Activated CD8-positive, alpha-beta memory T cell treated with anti-CD3 and anti-CD28 coated beads, Interleukin-2, amount 50 U/mL, for 1 hour (primary cell): ENCODE measurements around the gene FADS1.

Experiments
- DNase-seq: peaks from one replicate; pipeline ENCODE4 v3.0.0-alpha.2; 2020; ENCODE audit errors: extremely low read depth

The FADS1 gene

GRCh38 chr11:61778357-61778886 is 38.4 kb downstream of the FADS1 start:
- no peak for DNase-seq

GRCh38 chr11:61777234-61778090 is 39.3 kb downstream of the FADS1 start:
- no peak for DNase-seq

GRCh38 chr11:61776561-61777075 is 40.2 kb downstream of the FADS1 start:
- no peak for DNase-seq

- DNase-seq: no peak
Observed at GRCh38 chr11:61775606-61776554, 40.9 kb downstream of the FADS1 start.

DNA sequence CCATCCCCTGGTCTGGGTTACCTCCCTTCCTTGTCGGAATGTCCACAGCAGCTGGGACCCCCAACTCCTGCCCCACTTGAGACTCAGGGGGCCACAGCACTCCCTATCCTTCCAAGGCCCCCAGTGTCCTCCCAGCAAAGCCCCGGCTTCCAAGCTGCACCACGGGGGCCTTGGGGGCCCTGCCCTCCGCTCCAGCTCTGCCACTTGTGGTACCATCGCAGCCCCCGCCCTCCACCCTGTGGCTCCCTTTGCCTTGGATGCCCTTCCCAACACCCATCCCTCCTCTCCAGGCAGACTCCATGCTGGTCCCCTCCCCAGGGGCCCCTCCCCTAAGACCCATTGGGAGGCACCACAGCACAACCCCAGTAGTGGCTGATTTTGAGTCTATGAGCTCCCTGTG is 41.7 kb downstream of the FADS1 start:
- DNase-seq: no peak

DNA sequence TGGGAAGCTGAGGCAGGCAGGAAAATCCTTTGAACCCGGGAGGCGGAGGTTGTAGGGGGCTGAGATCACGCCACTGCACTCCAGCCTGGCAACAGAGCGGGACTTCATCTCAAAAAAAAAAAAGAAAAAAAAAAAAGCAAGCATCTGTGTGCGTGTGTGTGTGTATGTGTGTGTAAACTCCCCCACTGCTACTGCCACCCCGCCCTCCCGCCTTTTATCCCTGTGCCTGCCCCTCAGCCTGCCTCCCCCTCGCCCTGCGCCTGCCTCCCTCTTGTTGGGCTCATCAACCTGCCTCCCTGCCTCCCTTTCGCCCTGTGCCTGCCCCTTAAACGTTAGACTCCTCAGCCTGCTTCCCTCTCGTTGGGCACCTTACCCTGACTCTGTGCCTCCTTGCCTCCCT is 42.4 kb downstream of the FADS1 start:
- DNase-seq: no peak

GRCh38 chr11:61773809-61774208 is 43.0 kb downstream of the FADS1 start:
- no peak for DNase-seq

- DNase-seq: no peak
Observed at GRCh38 chr11:61773356-61773755, 43.4 kb downstream of the FADS1 start.

DNA sequence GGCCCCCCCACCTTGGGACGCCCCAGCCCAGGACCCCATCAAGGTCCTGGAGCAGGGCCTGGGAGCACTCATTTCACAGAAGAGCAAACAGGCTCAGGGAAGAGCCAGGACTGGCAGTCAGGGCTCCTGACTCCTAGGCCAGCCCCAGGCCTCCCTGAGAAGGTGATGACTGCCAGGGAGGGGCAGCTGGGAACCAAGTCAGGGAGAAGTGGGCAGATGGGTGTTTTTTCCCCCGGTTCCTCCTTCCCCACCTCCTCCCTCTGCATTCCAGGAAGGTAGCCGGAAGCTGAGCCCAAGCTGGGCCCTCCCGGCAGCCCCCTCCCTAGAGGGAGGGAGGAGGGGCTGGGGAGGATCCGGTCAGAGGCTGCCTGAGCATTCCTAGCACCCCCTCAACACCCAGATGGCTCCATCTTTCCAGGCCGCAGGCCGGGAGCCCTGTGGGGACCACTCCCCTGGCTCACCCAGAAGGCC is 44.8 kb downstream of the FADS1 start:
- DNase-seq: no peak

GRCh38 chr11:61771195-61771894 is 45.5 kb downstream of the FADS1 start:
- no peak for DNase-seq

DNA sequence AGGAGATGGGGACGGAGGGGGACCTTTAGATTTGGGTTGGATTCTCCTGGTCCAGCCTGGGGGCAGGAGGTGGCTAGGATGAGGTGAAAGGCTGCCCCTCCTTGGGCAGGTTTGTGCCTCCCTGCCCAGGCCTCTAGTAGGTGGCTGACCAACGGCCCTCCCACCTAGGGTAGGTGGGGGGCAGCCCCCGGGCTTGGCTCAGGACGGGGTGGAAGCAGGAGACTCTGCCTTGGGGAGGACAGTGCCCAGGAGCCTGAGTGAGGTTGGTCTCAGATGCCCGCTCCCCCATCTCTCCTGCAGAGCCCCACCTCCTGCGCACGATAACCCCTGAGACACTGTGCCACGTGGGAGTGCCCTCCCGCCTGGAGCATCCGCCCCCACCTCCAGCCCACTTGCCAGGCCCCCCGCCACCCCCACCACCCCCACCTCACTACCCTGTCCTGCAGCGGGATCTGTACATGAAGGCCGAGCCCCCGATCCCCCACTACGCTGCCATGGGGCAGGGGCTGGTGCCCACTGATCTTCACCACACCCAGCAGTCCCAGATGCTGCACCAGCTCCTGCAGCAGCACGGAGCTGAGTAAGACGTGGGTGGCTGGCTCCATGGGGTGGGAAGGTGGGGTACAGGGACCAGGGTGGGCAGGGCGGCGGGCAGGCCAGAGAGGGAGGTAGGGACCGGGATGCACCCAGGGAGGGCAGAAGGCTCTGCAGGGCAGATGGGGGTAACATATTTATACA is 46.7 kb downstream of the FADS1 start:
- no peak for DNase-seq

GRCh38 chr11:61769169-61769920 is 47.5 kb downstream of the FADS1 start:
- no peak for DNase-seq

- DNase-seq: no peak
Observed at GRCh38 chr11:61768376-61769076, 48.3 kb downstream of the FADS1 start.

DNA sequence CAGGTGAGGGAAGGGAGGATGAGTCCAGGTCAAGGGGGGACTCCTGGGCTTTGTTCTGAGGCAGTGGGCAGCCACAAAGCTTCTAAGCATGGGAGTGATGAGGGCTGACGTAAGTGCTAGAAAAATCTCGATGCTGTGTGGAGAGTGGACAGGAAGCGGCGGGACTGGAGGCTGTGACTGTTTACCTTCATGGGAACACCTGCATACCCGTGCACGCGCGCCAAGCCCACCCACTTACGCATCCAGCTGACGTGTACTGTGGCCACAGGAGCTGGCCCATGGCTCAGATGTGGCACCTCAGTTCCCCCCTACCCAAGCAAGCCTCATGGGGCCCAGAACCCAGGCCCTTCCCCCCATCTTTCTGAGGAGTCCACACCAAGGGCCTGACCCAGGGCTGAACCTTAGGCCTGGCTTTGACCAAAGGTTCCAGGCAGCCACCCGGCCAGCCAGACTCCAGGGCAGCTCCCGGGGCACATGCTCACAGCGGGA is 50.4 kb downstream of the FADS1 start:
- no peak for DNase-seq

- no peak for DNase-seq
Observed at GRCh38 chr11:61765550-61766253, 51.1 kb downstream of the FADS1 start.

DNA sequence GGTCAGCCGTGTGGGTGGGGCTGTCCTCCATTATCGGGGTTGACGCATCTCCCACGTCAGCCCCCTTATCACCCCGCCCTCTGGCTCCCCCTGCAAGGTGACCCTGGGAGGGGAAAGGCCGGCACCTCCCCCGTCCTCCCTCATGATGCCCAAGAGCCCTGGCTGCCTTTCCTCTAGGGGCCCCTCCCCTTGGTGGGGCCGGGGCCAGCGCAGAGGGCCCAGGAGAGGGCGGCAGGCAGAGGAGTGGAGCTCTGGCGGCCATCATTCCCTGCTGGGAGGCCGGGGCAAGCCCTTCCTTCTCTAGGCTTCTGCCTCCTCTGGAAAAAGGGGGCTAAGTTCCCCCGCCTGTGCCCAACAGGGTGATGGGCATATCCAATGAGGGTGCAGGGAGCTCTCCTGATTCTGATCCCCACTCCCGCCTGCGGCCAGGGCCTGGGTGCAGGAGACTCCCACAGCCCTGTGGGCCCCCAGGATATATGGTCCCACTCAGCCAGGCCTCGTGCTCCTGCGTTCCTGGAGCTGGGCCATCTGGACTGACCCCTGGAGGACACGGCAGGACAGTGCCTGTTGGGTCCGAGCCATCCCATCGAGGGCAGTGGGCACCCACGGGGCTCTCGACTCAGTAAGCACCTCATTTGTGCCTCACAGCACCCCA is 52.1 kb downstream of the FADS1 start:
- DNase-seq: no peak

GRCh38 chr11:61763930-61764605 is 52.7 kb downstream of the FADS1 start:
- no peak for DNase-seq
